GM18867 (cell line): Measurements from ENCODE around the gene TREH.

Experiments used
- ATAC-seq: cut with Tn5 transposase; IDR thresholded peaks from one replicate; pipeline ENCODE4 v1.9.1; 2021; ENCODE audit warnings: mild to moderate bottlenecking, moderate library complexity; ENCODE audit not compliant: unreplicated experiment

TREH gene

DNA sequence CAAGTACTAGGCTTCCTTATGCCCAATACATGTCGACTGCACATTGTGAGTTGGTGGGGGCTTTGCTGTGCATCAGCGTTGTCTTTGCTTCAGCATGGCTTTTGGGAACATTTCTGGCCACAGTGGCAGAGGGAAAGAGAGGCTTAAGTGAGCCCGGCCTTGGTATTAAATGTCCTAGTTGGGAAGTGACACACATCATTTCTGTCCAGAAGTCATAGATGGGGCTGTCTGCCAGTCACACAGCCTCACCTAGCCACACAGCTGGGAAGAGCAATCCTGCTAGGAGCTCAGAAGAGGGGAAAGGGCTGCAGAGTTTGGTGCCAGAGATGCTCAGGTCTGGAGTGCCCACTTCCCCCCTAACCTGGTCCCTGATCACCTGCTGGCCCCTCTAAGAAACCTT, 27.6 kb downstream of the TREH start:
- no peak for ATAC-seq

DNA sequence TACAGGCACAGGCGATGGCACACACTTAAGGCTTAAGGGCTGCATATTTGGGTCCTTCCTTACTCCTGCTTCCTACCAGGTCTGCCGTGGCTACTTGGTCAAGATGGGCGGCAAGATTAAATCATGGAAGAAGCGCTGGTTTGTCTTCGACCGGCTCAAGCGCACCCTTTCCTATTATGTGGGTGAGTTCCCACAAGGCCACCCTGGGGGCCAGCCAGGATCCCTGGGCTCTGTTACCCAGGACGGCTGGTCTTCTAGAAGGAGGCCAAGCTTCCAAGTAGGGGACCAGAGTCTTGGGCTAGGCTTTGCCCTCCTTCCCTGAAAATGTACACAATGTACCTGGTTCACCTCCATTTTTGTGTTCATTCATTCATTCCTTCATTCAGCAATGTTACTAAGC, 29.1 kb downstream of the TREH start:
- no peak for ATAC-seq

DNA sequence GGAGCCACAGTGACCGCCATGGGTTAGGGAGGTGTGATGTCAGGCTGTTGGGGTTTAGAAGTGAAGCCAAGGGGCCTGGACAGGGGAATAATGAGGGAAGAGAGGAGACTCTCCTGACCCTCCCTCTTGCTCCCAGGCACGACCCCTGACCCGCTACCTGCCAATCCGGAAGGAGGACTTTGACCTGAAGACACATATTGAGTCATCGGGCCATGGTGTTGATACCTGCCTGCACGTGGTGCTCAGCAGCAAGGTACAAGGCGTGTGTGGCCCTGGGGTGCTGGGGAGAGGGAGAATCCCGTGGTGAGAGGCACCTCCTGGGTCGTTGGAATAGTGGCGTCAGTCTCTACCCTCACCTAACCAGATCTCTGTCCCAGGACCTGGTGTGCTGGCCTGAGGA, 29.5 kb downstream of the TREH start:
- ATAC-seq, result no peak

DNA sequence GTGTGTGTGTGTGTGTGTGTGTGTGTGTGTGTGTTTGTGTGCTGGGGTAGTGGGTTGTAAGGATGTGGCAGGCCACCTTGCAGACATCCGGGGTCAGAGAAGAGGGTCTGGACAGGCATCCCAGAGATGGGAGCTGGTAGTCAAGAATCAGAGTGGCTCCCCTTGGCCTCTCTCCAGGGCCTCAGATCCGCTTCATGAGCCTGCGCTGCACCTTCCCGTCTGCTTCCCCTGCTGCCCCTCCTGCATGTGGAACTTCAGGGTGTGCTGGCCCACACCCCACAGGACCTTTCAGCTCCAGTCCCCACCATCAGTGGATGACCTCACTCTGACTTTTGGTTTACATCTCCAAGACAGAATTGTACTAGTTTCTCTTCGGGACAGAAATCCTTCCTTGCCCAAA, 31.2 kb downstream of the TREH start:
- no peak for ATAC-seq

DNA sequence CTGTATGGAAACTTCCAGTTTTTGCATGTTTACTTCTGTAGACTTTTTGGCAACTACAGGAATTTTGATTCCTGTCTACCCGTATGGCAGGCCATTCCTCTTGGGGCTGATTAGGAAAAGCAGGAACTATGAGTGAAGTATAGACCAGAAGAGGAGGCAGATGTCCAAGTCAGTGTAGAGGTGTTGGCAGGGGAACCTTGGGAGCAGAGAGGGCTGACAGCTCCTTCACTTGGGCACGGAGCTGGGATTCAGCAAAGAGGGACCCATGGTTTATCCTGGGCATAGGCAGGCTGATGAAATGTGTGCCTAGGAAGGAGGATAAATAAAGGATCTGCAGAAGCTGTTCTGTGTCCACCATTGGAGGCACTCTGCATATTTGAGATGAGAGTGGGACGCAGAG, 33.1 kb downstream of the TREH start:
- no peak for ATAC-seq

DNA sequence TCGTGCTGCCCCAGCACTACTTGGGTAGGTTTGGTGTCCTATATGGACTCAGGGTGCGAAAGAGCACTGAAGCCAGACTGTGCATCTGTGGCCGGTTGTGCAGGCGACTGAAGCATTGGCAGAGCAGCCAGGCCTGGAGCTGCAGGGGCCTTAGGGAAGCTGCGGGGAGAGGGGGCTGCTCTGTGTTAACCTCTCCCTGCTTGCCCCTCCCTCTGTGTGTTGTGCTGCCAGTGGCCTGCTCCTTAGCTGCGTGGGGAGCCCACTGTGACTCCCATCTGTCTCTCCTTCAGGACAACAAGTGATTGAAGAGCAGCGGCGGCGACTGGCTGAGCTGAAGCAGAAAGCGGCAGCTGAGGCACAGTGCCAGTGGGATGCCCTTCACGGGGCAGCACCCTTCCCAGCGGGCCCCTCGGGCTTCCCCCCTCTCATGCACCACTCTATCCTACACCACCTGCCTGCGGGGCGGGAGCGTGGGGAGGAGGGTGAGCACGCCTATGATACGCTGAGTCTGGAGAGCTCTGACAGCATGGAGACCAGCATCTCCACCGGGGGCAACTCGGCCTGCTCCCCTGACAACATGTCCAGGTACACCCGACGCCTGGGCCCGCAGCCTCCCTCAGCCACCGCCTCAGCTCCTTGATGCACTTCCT, 34.3 kb downstream of the TREH start:
- ATAC-seq, result no peak

DNA sequence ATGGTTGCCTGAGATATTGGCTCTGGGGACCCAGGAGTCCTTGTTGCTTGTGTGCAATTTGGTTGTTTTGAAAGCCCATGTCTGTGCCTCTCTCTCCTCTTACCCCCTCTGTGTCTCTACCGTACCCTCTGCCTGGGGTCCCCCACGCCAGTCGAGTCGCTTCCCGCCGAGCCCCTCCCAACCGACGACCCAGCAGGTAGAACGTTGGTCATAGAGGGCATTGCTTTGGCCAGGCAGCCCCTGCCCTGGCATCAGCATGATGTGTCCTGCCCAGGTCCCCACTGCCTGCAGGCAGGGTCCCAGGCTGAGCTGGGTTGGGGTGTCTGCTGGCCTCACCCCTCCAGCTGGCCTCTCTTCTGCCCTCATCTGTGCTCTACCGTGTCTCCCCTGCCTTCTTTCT, 35.0 kb downstream of the TREH start:
- ATAC-seq, result no peak

DNA sequence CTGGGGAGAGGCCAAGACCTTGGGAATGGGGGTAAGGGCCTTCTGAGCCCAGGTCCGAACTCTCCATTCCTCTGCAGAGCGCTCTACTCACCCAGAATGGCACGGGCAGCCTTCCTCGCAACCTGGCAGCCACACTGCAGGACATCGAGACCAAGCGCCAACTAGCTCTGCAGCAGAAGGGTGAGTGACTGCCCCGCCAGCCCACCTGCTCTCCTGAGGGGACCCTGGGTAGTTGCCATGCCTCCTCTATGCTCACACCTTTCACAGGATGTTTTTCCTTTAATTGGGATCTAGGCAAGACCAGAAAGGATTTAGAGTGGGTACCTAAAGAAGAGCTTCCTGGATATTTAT, 35.5 kb downstream of the TREH start:
- no peak for ATAC-seq

DNA sequence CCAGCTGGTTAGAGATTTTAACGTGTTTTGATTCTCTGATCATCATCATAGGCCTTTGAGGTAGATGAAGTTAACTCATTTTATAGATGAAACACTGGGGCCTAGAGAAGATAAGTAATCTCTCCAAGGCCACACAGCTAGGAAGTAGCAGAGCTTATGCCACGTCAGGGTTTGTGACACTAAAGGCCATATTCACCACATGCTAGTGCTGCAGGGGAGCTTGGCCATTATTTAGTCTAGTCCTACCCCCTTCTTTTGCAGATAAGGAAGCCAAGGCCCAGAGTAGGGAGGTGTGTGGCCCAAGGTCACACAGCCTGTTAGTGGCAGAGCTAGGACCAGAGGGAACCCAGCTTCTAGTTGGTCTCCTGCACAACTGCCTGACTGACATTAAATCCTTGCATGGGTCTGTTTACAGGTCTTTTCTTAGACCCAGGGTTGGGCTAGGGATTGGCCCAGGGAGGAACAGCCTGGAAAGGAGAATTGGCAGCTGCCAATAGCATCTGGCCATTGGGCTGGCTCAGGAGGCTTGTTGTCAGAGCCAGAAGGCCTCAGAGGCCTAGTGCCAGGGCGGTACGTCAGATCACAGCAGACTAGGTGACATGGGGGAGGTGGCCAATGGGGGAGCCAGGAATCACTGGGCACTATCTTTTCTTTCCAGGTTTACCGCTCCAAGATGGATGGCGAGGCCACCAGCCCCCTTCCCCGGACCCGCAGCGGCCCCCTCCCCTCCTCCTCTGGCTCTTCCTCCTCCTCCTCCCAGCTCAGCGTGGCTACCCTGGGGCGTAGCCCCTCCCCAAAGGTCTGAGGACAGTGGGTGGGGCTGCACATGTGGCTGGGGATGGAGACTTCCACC, 36.1 kb downstream of the TREH start:
- no peak for ATAC-seq

DNA sequence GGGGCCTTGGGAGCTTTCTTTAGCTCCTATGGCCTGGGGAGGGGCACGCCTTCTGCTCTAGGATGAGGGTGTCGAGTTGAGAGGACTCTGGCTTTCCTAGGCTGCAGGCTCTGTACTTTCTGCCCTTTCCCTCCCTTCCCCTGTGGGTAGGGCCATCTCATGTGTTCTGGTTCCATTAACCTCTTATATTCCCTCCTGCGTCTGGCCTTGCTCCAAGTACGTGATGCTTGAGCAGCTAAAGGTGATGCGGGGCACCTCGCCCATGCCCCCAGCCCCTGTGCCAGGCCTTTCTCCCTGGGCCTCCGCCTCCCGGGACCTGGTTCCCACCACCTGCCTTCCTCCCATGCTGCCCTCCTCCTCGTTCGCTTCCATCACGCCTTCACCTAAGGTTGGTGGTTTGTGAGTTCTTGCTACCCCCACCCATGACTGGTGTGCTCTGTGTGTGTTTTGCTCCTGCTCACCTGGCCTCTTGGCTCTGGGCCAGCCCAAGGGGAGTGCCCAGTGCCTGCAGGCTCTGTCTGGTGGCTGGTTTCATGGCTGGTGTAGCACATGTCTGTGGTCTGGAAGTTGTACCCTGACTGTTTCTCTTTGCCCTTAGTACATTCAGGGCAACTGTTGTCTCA, 37.9 kb downstream of the TREH start:
- ATAC-seq, result no peak

DNA sequence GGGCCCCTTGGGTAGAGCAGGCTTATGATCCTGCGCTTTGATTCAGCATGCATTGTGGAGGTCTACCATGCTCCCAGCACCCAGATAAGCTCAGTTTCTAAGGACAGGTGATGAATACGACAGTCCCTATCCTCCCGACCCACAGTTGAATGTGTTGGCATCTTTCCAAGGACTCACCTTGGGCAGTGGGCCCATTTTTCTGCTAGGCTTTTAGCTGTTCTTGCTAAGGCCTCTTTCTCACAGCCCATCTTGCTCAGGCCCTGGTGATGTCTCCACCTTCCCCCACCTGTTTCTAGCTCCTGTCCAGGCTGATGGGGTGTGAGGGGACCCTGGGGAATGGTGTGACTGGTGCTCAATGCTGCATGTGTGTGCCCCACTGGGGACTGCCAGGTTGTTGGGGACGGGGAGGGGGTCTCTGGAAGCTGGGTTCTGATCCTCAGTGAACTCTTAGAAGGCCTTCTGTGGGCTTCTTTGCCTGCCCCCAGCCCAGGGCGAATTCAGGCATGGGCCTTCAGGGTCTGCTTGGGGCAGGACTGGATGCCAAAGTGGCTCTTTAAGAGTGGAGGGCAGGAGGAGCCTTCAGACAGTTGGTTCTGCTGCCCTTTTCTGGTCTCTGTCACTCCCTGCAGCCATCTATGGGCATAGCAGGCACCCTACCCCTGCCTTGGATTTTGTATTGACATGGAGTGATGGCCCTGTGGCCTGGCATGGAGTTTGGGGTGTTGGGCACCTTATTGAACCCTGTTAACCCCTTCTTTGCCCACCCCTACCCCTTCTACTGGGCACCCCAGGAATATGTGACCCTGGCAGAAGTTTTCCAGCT, 38.9 kb downstream of the TREH start:
- ATAC-seq, result no peak

DNA sequence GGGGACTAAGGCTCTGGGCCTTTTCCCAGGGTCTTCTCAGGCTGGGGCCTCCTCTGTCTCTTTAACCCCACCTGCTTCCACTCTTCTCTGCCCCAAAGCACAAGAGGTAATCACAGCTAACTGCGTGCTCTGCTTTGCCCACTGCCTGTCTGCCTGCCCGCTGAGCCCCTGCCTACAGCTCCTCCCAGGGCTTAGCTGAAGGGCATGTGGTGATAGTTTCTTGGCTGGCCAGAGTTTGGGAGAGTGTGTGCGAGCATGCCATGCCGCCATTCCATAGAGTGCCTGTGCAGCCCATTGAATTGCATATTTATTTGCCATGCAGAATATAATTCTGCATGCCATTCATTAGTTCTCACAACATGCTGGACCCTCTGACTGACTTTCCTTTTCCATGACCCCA, 39.6 kb downstream of the TREH start:
- no peak for ATAC-seq

DNA sequence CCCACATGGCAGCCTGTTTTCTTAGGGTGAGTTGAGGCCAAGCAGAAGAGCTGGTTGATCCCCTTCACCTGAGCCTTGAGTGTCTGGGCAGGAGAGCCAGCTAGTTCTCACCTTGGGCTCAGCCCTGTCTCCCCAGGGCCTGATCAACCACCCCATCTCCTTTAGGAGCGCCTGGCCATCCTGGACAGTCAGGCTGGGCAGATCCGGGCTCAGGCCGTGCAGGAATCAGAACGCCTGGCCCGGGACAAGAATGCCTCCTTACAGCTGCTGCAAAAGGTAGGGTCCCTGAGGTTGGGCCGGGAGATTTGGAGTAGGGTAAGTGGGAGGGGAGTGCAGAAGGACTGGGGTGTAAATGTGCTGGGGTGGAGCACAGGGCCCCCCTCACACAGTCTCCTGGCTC, 40.7 kb downstream of the TREH start:
- no peak for ATAC-seq

DNA sequence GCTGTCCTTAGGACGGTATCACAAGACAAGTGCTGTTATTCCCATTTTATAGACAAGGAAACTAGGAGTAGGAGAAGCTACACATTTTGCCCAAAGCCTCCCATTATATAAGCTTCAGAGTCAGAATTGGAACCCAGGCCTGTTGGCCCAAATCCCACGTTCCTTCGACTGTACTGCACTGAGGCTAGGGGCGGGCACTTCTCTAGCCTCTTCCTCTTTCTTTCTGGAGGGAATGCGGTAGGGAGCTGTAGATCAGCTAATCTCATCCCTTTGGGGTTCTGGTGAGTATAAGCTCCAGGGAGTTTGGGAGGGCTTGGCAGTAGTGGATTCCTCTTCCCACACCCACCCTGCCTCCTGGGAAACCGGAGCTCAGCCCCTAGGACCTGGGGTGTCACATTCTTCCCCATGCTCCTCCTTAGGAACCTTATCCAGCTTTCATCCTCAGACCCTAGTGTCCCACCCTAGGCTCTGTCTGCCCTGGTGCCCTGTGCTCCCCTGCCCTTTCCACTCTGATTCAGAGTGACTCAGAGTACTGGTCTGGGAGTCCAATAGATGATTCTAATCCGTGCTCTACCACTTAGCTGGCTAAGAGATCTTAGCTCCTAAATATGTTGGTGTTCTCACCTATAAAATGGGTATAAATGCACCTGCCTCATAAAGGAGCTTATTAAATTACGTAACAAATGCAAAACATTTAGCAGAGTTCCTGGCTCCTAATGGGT, 42.7 kb downstream of the TREH start:
- ATAC-seq, result no peak

DNA sequence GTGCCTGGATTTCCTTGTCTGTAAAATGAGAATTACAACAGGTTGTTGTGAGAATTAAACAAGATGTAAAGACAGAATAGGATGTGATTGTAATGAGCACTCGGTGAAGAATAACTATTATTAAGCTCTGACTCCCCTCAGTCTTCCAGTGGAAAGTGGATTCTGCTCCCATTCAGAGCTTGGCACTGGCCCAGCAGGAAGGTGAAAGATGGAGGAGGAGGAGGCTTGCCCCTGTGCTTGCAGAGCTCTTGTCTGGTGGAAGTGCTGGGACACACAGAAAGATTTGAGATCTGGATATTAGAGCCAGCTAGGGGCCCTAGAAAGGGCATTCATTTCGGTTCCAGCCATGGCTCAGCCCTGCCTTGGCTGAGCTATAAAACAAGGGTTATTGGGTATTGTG, 43.8 kb downstream of the TREH start:
- no peak for ATAC-seq

DNA sequence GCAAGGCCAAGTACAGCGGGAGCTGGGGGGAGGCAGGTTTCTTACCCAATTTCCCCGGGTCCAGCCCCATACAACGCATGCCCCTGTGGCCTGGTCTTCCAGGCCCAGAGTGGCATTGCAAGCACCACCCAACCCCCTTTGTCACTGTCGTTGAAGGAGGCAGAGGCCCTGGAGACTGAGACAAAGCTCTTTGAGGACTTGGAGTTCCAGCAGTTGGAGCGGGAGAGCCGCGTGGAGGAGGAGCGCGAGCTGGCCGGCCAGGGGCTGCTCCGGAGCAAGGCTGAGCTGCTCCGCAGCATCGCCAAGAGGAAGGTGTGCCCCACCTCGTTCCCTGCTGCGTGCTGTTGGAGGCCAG, 44.2 kb downstream of the TREH start:
- no peak for ATAC-seq

DNA sequence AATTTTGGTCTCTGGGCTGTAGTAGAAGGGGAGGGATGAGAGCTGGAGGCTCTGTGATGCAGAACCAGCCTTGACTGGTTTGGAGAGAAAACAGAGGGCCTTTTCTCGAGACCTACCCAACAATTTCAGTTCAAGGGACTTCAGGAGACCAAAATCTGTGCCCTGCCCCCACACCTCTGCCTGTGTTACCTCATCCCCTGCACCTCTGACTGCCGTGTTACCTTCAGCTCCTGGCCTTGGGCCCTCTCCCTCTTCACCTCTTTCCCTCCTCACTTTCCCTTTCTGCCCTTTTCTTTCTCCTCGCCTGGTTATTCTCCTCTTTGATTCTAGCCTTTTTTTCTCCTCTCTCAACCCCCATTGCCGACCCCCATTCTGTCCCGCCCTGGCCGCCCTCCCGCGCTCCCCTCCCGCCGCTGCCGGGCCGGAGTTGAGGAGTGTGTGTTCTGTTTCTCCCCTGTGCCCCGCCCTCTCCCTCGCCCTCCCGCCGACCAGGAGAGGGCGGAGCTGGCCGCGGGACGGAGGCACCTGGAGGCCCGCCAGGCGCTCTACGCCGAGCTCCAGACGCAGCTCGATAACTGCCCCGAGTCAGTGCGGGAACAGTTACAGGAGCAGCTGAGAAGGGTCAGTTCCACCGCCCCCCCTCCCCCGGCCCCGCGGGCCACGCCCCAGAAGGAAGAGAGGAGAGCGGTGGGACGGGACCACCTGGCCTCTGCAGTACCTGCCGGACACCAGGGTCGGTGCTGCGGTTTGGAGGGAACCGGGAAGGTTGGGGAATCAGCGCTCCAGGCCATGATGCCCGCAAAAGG, 44.8 kb downstream of the TREH start:
- no peak for ATAC-seq

DNA sequence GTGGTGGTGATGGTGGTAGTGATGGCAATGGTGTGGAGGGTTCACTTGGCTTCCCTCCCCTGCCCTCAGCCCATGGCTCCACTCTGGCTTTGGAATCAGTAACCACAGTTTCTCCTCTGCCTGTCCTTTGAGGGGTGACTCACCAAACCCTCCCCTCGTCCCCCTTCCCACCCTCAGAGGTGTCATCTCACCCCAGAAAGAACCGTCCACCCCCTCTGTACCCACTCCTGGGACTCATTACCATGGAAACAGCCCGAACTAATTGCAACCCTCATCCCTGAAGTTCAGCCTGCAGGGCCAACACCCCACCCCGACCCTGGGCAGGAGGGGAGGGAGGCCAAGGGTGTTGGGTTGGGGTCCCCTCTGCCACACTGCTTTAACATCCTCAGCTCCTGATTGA, 45.5 kb downstream of the TREH start:
- ATAC-seq, result no peak

DNA sequence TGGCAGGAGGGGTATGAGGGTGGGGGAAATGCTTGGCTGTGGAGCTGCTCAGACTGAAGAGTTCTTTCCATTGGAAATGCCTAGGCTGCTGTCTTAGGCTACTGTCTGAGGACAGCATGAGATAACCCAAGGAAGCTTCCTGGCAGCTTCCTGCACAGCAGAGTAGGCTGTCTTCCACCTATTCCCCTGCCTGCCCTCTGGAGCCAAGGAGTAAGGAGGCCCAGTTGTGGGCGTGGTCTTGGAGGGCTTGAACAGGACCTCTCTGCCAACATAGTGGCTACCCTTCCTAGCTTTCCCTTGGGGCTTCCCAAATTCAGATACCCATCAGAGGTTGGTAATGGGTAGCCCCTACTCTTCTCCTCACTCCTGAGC, 46.1 kb downstream of the TREH start:
- no peak for ATAC-seq
